MM.1S (cell line): ENCODE data around the gene L3MBTL4.
"Not testable (repeated sequence)": the region's sequence is repeated elsewhere in the genome, so short reads cannot be mapped to it uniquely, and the experiment has no call there.

Source experiments
- EZH2 ChIP-seq: fragments of 300-600 bp; sonication (generic); optimal IDR thresholded peaks from 2 replicates; pipeline ENCODE3; 2017; ENCODE audit warnings: low read depth, mild to moderate bottlenecking, antibody characterized with exemption, low read length, mixed read lengths
- EZH2phosphoT487 ChIP-seq: fragments of 300-600 bp; sonication (generic); IDR thresholded peaks from 2 replicates; pipeline ENCODE4 v1.6.1; 2018; ENCODE audit warnings: antibody characterized with exemption, low read length
- TF ChIP-seq, protein P1 (sequence below): fragments of 300-600 bp; sonication (generic); IDR thresholded peaks from 2 replicates; pipeline ENCODE4 v1.5.1; 2016; ENCODE audit warnings: antibody characterized with exemption, low read length, mixed read lengths

DNA sequence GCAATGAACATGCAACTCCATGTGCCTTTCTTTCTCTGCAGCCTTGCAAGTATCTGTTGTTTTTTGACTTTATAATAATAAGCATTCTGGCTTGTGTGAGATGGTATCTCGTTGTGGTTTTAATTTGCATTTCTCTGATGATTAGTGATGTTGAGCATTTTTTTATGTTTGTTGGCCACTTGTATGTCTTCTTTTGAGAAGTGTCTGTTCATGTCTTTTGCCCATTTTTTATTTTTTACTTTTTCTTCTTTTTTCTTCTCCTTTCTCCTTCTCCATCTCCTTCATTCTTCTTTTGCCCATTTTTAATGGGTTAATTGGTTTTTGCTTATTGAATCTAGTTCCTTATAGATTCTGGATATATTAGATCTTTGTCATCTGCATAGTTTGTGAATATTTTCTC is 155.4 kb downstream of the L3MBTL4 start:
- TF ChIP-seq, protein P1, sequence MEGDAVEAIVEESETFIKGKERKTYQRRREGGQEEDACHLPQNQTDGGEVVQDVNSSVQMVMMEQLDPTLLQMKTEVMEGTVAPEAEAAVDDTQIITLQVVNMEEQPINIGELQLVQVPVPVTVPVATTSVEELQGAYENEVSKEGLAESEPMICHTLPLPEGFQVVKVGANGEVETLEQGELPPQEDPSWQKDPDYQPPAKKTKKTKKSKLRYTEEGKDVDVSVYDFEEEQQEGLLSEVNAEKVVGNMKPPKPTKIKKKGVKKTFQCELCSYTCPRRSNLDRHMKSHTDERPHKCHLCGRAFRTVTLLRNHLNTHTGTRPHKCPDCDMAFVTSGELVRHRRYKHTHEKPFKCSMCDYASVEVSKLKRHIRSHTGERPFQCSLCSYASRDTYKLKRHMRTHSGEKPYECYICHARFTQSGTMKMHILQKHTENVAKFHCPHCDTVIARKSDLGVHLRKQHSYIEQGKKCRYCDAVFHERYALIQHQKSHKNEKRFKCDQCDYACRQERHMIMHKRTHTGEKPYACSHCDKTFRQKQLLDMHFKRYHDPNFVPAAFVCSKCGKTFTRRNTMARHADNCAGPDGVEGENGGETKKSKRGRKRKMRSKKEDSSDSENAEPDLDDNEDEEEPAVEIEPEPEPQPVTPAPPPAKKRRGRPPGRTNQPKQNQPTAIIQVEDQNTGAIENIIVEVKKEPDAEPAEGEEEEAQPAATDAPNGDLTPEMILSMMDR: not testable (repeated sequence)
- not testable (repeated sequence) for TF ChIP-seq EZH2, EZH2phosphoT487
